Astrocyte of the hippocampus (primary cell): Measurements from ENCODE around the gene HYLS1.
"Not testable (repeated sequence)": the region's sequence is repeated elsewhere in the genome, so short reads cannot be mapped to it uniquely, and the experiment has no call there.

ENCODE experiments used
- DNase-seq: peaks from one replicate; pipeline ENCODE4 v3.0.0; 2011; ENCODE audit warnings: low read depth, low spot score

The HYLS1 gene

GRCh38 chr11:125902927-125903710 is 15.7 kb downstream of the HYLS1 start, which contains the start of gene PUS3:
Gene PUS3 (minus strand): TSS chr11:125903206. CDS start chr11:125896284, 6,922 bp downstream.
- peak; percentile 93 for DNase-seq

GRCh38 chr11:125903711-125904659 is 16.5 kb downstream of the HYLS1 start, which contains the start of gene DDX25:
Gene DDX25 (plus strand): TSS chr11:125904508. CDS start chr11:125904518, 10 bp downstream.
- peak; percentile 33 for DNase-seq

- no peak for DNase-seq
Measured at GRCh38 chr11:125904678-125905077, 17.2 kb downstream of the HYLS1 start.

GRCh38 chr11:125910226-125910849 is 22.9 kb downstream of the HYLS1 start:
- no peak for DNase-seq

GRCh38 chr11:125914601-125915000 is 27.1 kb downstream of the HYLS1 start:
- DNase-seq: not testable (repeated sequence)

- DNase-seq: no peak
Measured at GRCh38 chr11:125916683-125917347, 29.3 kb downstream of the HYLS1 start.

GRCh38 chr11:125918140-125918840 is 30.8 kb downstream of the HYLS1 start:
- DNase-seq: no peak

- DNase-seq: no peak
Measured at GRCh38 chr11:125921042-125921441, 33.6 kb downstream of the HYLS1 start.

- no peak for DNase-seq
Measured at GRCh38 chr11:125922156-125922555, 34.7 kb downstream of the HYLS1 start.

GRCh38 chr11:125923012-125923579 is 35.6 kb downstream of the HYLS1 start:
- peak; percentile 85 for DNase-seq

- no peak for DNase-seq
Measured at GRCh38 chr11:125923633-125924032, 36.2 kb downstream of the HYLS1 start.

GRCh38 chr11:125924384-125925007 is 37.0 kb downstream of the HYLS1 start:
- no peak for DNase-seq

- peak; percentile 38 for DNase-seq
Measured at GRCh38 chr11:125925247-125925740, 37.8 kb downstream of the HYLS1 start.

- DNase-seq: no peak
Measured at GRCh38 chr11:125925804-125926203, 38.3 kb downstream of the HYLS1 start.

GRCh38 chr11:125926682-125927081 is 39.2 kb downstream of the HYLS1 start:
- DNase-seq: no peak

GRCh38 chr11:125929445-125930075 is 42.1 kb downstream of the HYLS1 start:
- no peak for DNase-seq

- no peak for DNase-seq
Measured at GRCh38 chr11:125930076-125930450, 42.6 kb downstream of the HYLS1 start.

- no peak for DNase-seq
Measured at GRCh38 chr11:125931116-125931515, 43.6 kb downstream of the HYLS1 start.

GRCh38 chr11:125931668-125932067 is 44.2 kb downstream of the HYLS1 start:
- no peak for DNase-seq
